SK-N-SH treated with all-trans-retinoic acid at 6 μM for 48 hours (cell line): ENCODE results near the gene ZDHHC17.
A peak's percentile ranks its signal among the peaks of the same experiment; 100 is the strongest.

Experiments
- ATAC-seq: fragments of 200-7000 bp; cut with Tn5 transposase; 3 replicates; pipeline ENCODE4 v1.9.1; 2020; ENCODE audit warnings: mild to moderate bottlenecking, moderate library complexity
- ARNTL ChIP-seq: fragments of 450-650 bp; formaldehyde crosslinking; IDR thresholded peaks from 2 replicates; pipeline ENCODE4 v1.5.0; 2020; ENCODE audit warnings: low read depth, mild to moderate bottlenecking, moderate library complexity, borderline replicate concordance
- BACH2 ChIP-seq: fragments of 250-450 bp; sonication (Bioruptor Pico); IDR thresholded peaks from 2 replicates; pipeline ENCODE4 v1.9.0; 2021; ENCODE audit warnings: mild to moderate bottlenecking, borderline replicate concordance
- CREB5 ChIP-seq: fragments of 250-450 bp; sonication (Bioruptor Pico); IDR thresholded peaks from 2 replicates; pipeline ENCODE4 v1.5.1; 2020; ENCODE audit warnings: low read depth, mild to moderate bottlenecking, moderate library complexity
- CSDC2 ChIP-seq: fragments of 250-450 bp; sonication (Bioruptor Pico); IDR thresholded peaks from 2 replicates; pipeline ENCODE4 v1.5.0; 2020; ENCODE audit warnings: mild to moderate bottlenecking, moderate library complexity
- CSRNP3 ChIP-seq: fragments of 250-450 bp; sonication (Bioruptor Pico); IDR thresholded peaks from 2 replicates; pipeline ENCODE4 v1.5.1; 2021; ENCODE audit warnings: mild to moderate bottlenecking, moderate library complexity
- ESRRG ChIP-seq: fragments of 250-450 bp; sonication (Bioruptor Pico); IDR thresholded peaks from 2 replicates; pipeline ENCODE4 v1.6.1; 2021; ENCODE audit warnings: mild to moderate bottlenecking
- ISL1 ChIP-seq: fragments of 250-450 bp; sonication (Bioruptor Pico); IDR thresholded peaks from 2 replicates; pipeline ENCODE4 v2.1.2; 2022; ENCODE audit warnings: mild to moderate bottlenecking, moderate library complexity
- OSR1 ChIP-seq: fragments of 250-450 bp; sonication (Bioruptor Pico); IDR thresholded peaks from 2 replicates; pipeline ENCODE4 v1.8.0; 2022; ENCODE audit warnings: moderate library complexity, mild to moderate bottlenecking, inconsistent platforms
- PATZ1 ChIP-seq: fragments of 250-450 bp; sonication (Bioruptor Pico); IDR thresholded peaks from 2 replicates; pipeline ENCODE4 v1.8.0; 2020; ENCODE audit warnings: mild to moderate bottlenecking, moderate library complexity, borderline replicate concordance
- PPARA ChIP-seq: fragments of 250-450 bp; sonication (Bioruptor Pico); IDR thresholded peaks from 2 replicates; pipeline ENCODE4 v1.5.0; 2020; ENCODE audit warnings: mild to moderate bottlenecking, borderline replicate concordance
- RARB ChIP-seq: fragments of 250-450 bp; sonication (Bioruptor Pico); IDR thresholded peaks from 2 replicates; pipeline ENCODE4 v1.8.0; 2021; ENCODE audit warnings: mild to moderate bottlenecking, moderate library complexity
- SNAI2 ChIP-seq: fragments of 250-450 bp; sonication (Bioruptor Pico); IDR thresholded peaks from 2 replicates; pipeline ENCODE4 v1.5.0; 2020; ENCODE audit warnings: mild to moderate bottlenecking, moderate library complexity
- TCF4 ChIP-seq: fragments of 250-450 bp; sonication (Bioruptor Pico); IDR thresholded peaks from 2 replicates; pipeline ENCODE4 v1.8.0; 2021; ENCODE audit warnings: mild to moderate bottlenecking, moderate library complexity, borderline replicate concordance
- TOX ChIP-seq: fragments of 250-450 bp; sonication (Bioruptor Pico); IDR thresholded peaks from 2 replicates; pipeline ENCODE4 v1.8.0; 2021; ENCODE audit warnings: mild to moderate bottlenecking, moderate library complexity, borderline replicate concordance
- TSHZ2 ChIP-seq: fragments of 250-450 bp; sonication (Bioruptor Pico); IDR thresholded peaks from 2 replicates; pipeline ENCODE4 v1.5.0; 2020; ENCODE audit warnings: mild to moderate bottlenecking, moderate library complexity
- ZC3H10 ChIP-seq: fragments of 250-450 bp; sonication (Bioruptor Pico); IDR thresholded peaks from 2 replicates; pipeline ENCODE4 v1.5.1; 2021; ENCODE audit warnings: mild to moderate bottlenecking, moderate library complexity
- ZFP3 ChIP-seq: fragments of 250-450 bp; sonication (Bioruptor Pico); IDR thresholded peaks from 2 replicates; pipeline ENCODE4 v1.5.0; 2020; ENCODE audit warnings: mild to moderate bottlenecking, moderate library complexity
- ZFP30 ChIP-seq: fragments of 450-650 bp; formaldehyde crosslinking; IDR thresholded peaks from 2 replicates; pipeline ENCODE4 v1.5.0; 2022; ENCODE audit warnings: mild to moderate bottlenecking, moderate library complexity
- ZNF70 ChIP-seq: fragments of 450-650 bp; formaldehyde crosslinking; IDR thresholded peaks from 2 replicates; pipeline ENCODE4 v1.5.0; 2020; ENCODE audit warnings: mild to moderate bottlenecking, moderate library complexity
- ZNF8 ChIP-seq: fragments of 450-650 bp; formaldehyde crosslinking; IDR thresholded peaks from 2 replicates; pipeline ENCODE4 v1.5.0; 2020; ENCODE audit warnings: mild to moderate bottlenecking, moderate library complexity
- TF ChIP-seq, protein P1 (sequence below): fragments of 250-450 bp; sonication (Bioruptor Pico); IDR thresholded peaks from 2 replicates; pipeline ENCODE4 v1.8.0; 2021; ENCODE audit warnings: low read depth, mild to moderate bottlenecking, moderate library complexity, borderline replicate concordance

Gene ZDHHC17

GRCh38 chr12:76813972-76814371 lies 50.1 kb downstream of the ZDHHC17 start:
- ATAC-seq, result no peak
- TF ChIP-seq ESRRG (CRISPR knock-in tag) (no peak), ZC3H10 (CRISPR knock-in tag) (no peak), SNAI2 (CRISPR knock-in tag) (no peak), ZNF70 (CRISPR knock-in tag) (no peak), PPARA (CRISPR knock-in tag) (no peak), RARB (CRISPR knock-in tag) (no peak)
- TF ChIP-seq, protein P1, sequence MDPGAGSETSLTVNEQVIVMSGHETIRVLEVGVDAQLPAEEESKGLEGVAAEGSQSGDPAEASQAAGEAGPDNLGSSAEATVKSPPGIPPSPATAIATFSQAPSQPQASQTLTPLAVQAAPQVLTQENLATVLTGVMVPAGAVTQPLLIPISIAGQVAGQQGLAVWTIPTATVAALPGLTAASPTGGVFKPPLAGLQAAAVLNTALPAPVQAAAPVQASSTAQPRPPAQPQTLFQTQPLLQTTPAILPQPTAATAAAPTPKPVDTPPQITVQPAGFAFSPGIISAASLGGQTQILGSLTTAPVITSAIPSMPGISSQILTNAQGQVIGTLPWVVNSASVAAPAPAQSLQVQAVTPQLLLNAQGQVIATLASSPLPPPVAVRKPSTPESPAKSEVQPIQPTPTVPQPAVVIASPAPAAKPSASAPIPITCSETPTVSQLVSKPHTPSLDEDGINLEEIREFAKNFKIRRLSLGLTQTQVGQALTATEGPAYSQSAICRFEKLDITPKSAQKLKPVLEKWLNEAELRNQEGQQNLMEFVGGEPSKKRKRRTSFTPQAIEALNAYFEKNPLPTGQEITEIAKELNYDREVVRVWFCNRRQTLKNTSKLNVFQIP (CRISPR knock-in tag), result no peak

GRCh38 chr12:76820888-76821482 lies 57.1 kb downstream of the ZDHHC17 start:
- TF ChIP-seq ZFP3 (CRISPR knock-in tag) (no peak), OSR1 (CRISPR knock-in tag) (no peak), ZC3H10 (CRISPR knock-in tag) (no peak), TCF4 (CRISPR knock-in tag) (no peak)
- ATAC-seq, result peak; percentile 82

GRCh38 chr12:76830436-76830835 lies 66.5 kb downstream of the ZDHHC17 start:
- no peak for TF ChIP-seq ZFP3 (CRISPR knock-in tag)
- TF ChIP-seq CSDC2 (CRISPR knock-in tag), result no peak
- no peak for TF ChIP-seq ZFP30
- TF ChIP-seq BACH2 (CRISPR knock-in tag), result no peak
- no peak for TF ChIP-seq TOX (CRISPR knock-in tag)
- TF ChIP-seq CREB5 (CRISPR knock-in tag), result no peak
- no peak for TF ChIP-seq ZNF70 (CRISPR knock-in tag)
- no peak for ATAC-seq

- no peak for ATAC-seq
These were observed 72.7 kb downstream of the ZDHHC17 start for GRCh38 chr12:76836633-76837032.

More at GRCh38 chr12:76836633-76837032, 72.7 kb downstream of the ZDHHC17 start:
- no peak for TF ChIP-seq ARNTL (CRISPR knock-in tag)
- no peak for TF ChIP-seq ZNF8
- TF ChIP-seq, protein P1 (CRISPR knock-in tag), result no peak
- no peak for TF ChIP-seq CREB5 (CRISPR knock-in tag)
- no peak for TF ChIP-seq TOX (CRISPR knock-in tag)
- no peak for TF ChIP-seq TSHZ2 (CRISPR knock-in tag)
- no peak for TF ChIP-seq CSRNP3 (CRISPR knock-in tag)
- no peak for TF ChIP-seq TCF4 (CRISPR knock-in tag)
- no peak for TF ChIP-seq PPARA (CRISPR knock-in tag)
- TF ChIP-seq ISL1 (CRISPR knock-in tag), result no peak
- no peak for TF ChIP-seq ZC3H10 (CRISPR knock-in tag)
- TF ChIP-seq PATZ1 (CRISPR knock-in tag), result no peak
- TF ChIP-seq ZFP30, result no peak
